ENCODE measurements around the gene FBXO42. TPM values are rescaled to one million over a fixed set of nuclear protein-coding genes. Genes with fewer than 3 reads are reported as not detected.

The FBXO42 gene
- total and polyA plus RNA-seq, 2 of the 8 experiments (the other 6 are each of a cell fraction or from before 2014, with no cell fraction given) = 15.1 to 17.0 TPM

- DNase-seq (ENCODE audit: low read depth in 1 of 2, low spot score in 2 of 2) = no peak
- Histone ChIP-seq H3K27ac (ENCODE audit: low read depth, low read length) (no peak overlapping the region), H2AK5ac (ENCODE audit: low read depth, low read length) (no peak overlapping the region), H4K8ac (ENCODE audit: extremely low read depth, insufficient read depth, low read length) (no peak overlapping the region), H3K79me1 (ENCODE audit: low read depth, low read length) (no peaks in the 10 kb centered on the region), H4K91ac (replicated peaks; ENCODE audit: insufficient read length, low read length) (no peak overlapping the region), H2BK5ac (ENCODE audit: low read depth, low read length) (no peak overlapping the region), H2BK20ac (ENCODE audit: low read length) (no peak overlapping the region), H3K4ac (replicated peaks; ENCODE audit: insufficient read length, low read depth, low read length) (no peak overlapping the region), H3K56ac (replicated peaks; ENCODE audit: insufficient read length, low read depth, low read length) (no peak overlapping the region), H3K4me3 (ENCODE audit: extremely low read depth in 1 of 4, insufficient read depth in 2 of 4, low read depth in 3 of 4, low read length in 4 of 4) (no peak overlapping the region), H2BK120ac (replicated peaks; ENCODE audit: low read depth, low read length) (no peak overlapping the region), H3K79me2 (ENCODE audit: control insufficient read depth in 1 of 2, insufficient read depth in 2 of 2, low read length in 2 of 2) (no peaks in the 10 kb centered on the region), H2AFZ (ENCODE audit: low read length) (no peak overlapping the region), H3K9ac (replicated peaks in 1 of 4; ENCODE audit: extremely low read depth in 1 of 4, low read depth in 3 of 4, low read length in 3 of 4) (no peak overlapping the region), H3K23me2 (ENCODE audit: low read depth, low read length) (no peaks in the 10 kb centered on the region), H3K23ac (ENCODE audit: insufficient read length) (no peak overlapping the region), H3K4me1 (replicated peaks in 1 of 4; ENCODE audit: control insufficient read depth in 3 of 4, insufficient read depth in 4 of 4, low read length in 3 of 4) (no peaks in the 10 kb centered on the region; a peak in 1 of 7 replicates), H3K14ac (ENCODE audit: insufficient read length) (no peak overlapping the region), H3K36me3 (ENCODE audit: control insufficient read depth in 2 of 4, insufficient read depth in 4 of 4, low read length in 3 of 4) (peaks cover 2 to 12% (median 7%) of the 10 kb centered on the region in 4 experiments; a peak in 6 of 8 replicates), H3K27me3 (replicated peaks in 1 of 4; ENCODE audit: control insufficient read depth in 3 of 4, extremely low read depth in 1 of 4, insufficient read depth in 3 of 4, low read length in 3 of 4) (no peaks in the 10 kb centered on the region), H3K18ac (ENCODE audit: extremely low read depth, low read length) (no peak overlapping the region), H4K5ac (ENCODE audit: insufficient read length, low read depth, low read length) (no peak overlapping the region), H4K20me1 (replicated peaks in 1 of 2; ENCODE audit: control insufficient read depth in 1 of 2, insufficient read depth in 2 of 2, low read length in 2 of 2) (no peaks in the 10 kb centered on the region), H2BK12ac (ENCODE audit: low read depth, low read length) (no peak overlapping the region), H3K4me2 (ENCODE audit: insufficient read depth in 1 of 2, low read depth in 2 of 2, low read length in 2 of 2) (no peak overlapping the region), H3K9me3 (ENCODE audit: insufficient read depth in 2 of 2, low read depth in 1 of 2, low read length in 1 of 2) (no peaks in the 10 kb centered on the region), H2BK15ac (ENCODE audit: low read length) (no peak overlapping the region)
- 86% methylated on average over 4 of the region's 4 CpGs; no CpG with 5 or more reads in 1 of the 2 experiments for whole genome bisulfite sequencing, 2 experiments (ENCODE audit: extremely low coverage in 1 of 2, insufficient coverage in 1 of 2, insufficient read length in 1 of 2, insufficient replicate concordance in 2 of 2, low coverage in 1 of 2, low lambda C conversion rate in 2 of 2, missing lambda C conversion rate in 1 of 2)
- POLR2A ChIA-PET (ENCODE audit: partially characterized antibody) = interaction anchor here (0.9 kb wide), 1 partner anchor 11 kb away, joined by 3 read pairs; no protein-coding TSS in a partner anchor
- FAIRE-seq = no peak
- CTCF ChIA-PET (ENCODE audit: partially characterized antibody) = interaction anchor here (1.0 kb wide), 1 partner anchor 9 kb away, joined by 4 read pairs; no protein-coding TSS in a partner anchor
- TF ChIP-seq EGR1 (IDR thresholded peaks at IDR 0.05; ENCODE audit: borderline replicate concordance, low read depth, low read length) = no peak
- no peak for TF ChIP-seq SIX5 (IDR thresholded peaks at IDR 0.05; ENCODE audit: low read depth, low read length)
- TF ChIP-seq POLR2A (IDR thresholded peaks at IDR 0.05; ENCODE audit: control extremely low read depth in 1 of 2, low read depth in 2 of 2, low read length in 2 of 2) = no peak
- TF ChIP-seq CHD2 (IDR thresholded peaks at IDR 0.05; ENCODE audit: low read length) = no peak
- no peak for TF ChIP-seq JUND (IDR thresholded peaks at IDR 0.05; ENCODE audit: low read length)
- no peak for TF ChIP-seq ATF2 (IDR thresholded peaks at IDR 0.05; ENCODE audit: low read length)
- TF ChIP-seq ASH2L (IDR thresholded peaks at IDR 0.05; ENCODE audit: low read length) = no peak
- TF ChIP-seq RBBP5 (IDR thresholded peaks at IDR 0.05; ENCODE audit: borderline replicate concordance, low read depth, low read length) = no peak
- no peak for TF ChIP-seq SRF (IDR thresholded peaks at IDR 0.05; ENCODE audit: low read depth, low read length)
- TF ChIP-seq USF2 (IDR thresholded peaks at IDR 0.05; ENCODE audit: low read length) = no peak
- no peak for TF ChIP-seq CREB1 (IDR thresholded peaks at IDR 0.05)
- TF ChIP-seq ATF3 (IDR thresholded peaks at IDR 0.05; ENCODE audit: insufficient read depth, low read depth, low read length) = no peak
- no peak for TF ChIP-seq BACH1 (IDR thresholded peaks at IDR 0.05; ENCODE audit: low read length)
Measured at GRCh38 chr1:16256478-16256877, 95.8 kb downstream of the FBXO42 start.
